Endothelial cell of umbilical vein (primary cell): ENCODE measurements around the gene S100A10. TPM values are rescaled to one million over a fixed set of nuclear protein-coding genes. Genes with fewer than 3 reads are reported as not detected.

Source experiments
- BruUV-seq: library from RNA; stranded (reverse); fragments of 400-500 nt; replicated peaks from 2 replicates; lab custom pipeline; 2021; lab: Mats Ljungman, UMichigan
- CTCF ChIA-PET: fragments of 300-600, 350-600 bp; sonication (Branson Sonifier 250); formaldehyde crosslinking; loops from one replicate; lab custom pipeline; 2021; ENCODE audit warnings: antibody characterized with exemption, inconsistent platforms; lab: Charles Lee
- POLR2A ChIA-PET: fragments of 300-600, 350-600 bp; sonication (Branson Sonifier 250); formaldehyde crosslinking; loops from one replicate; lab custom pipeline; 2021; ENCODE audit warnings: antibody characterized with exemption, inconsistent platforms; lab: Charles Lee
- DNase-seq: peaks from one replicate; pipeline ENCODE4 v3.0.0-alpha.2; 2011; ENCODE audit warnings: low read depth, low spot score
- FAIRE-seq: peaks from 2 replicates; lab custom pipeline; 2011; peaks lifted over from hg19 to GRCh38; lab: Jason Lieb, UNC
- H2AFZ ChIP-seq: 2 replicates; pipeline ENCODE4 v1.6.0; 2012; ENCODE audit warnings: low read depth, low read length, control low read depth, inconsistent platforms
- H3K27ac ChIP-seq: 2 replicates; pipeline ENCODE4 v1.5.1; 2011; ENCODE audit warnings: low read depth, mild to moderate bottlenecking, control low read depth, low read length, moderate library complexity; ENCODE audit not compliant: insufficient read depth
- H3K27me3 ChIP-seq, 2 experiments: 2 replicates each; pipeline versions ENCODE4 v1.6.0 to v1.6.1; 2011; ENCODE audit warnings: low read length in 2 of 2, mixed read lengths in 1 of 2; ENCODE audit not compliant: control insufficient read depth in 2 of 2, insufficient read depth in 2 of 2
- H3K36me3 ChIP-seq, 2 experiments: 2 replicates in 1 of 2; 3 replicates in 1 of 2; pipeline ENCODE4 v1.5.1; 2011; ENCODE audit warnings: low read length in 2 of 2, mild to moderate bottlenecking in 1 of 2, moderate library complexity in 1 of 2; ENCODE audit not compliant: control insufficient read depth in 2 of 2, insufficient read depth in 2 of 2; ENCODE audit errors: extremely low read depth in 1 of 2
- H3K4me1 ChIP-seq: 3 replicates; pipeline ENCODE4 v1.5.1; 2011; ENCODE audit warnings: mild to moderate bottlenecking, low read length; ENCODE audit not compliant: control insufficient read depth, insufficient read depth; ENCODE audit errors: extremely low read depth
- H3K4me2 ChIP-seq: 2 replicates; pipeline ENCODE4 v1.6.1; 2011; ENCODE audit warnings: low read length, control low read depth, mixed read lengths; ENCODE audit not compliant: insufficient read depth
- H3K4me3 ChIP-seq, 3 experiments: fragments of 200-600 bp in 1 of 3; sonication (generic), shearing (Covaris generic) in 1 of 3; replicated peaks in 1 of 3; 2 replicates each; pipeline ENCODE4 v1.5.1; 2011 to 2016; ENCODE audit warnings: control low read depth in 3 of 3, low read length in 3 of 3, mild to moderate bottlenecking in 2 of 3, inconsistent platforms in 1 of 3, low read depth in 1 of 3, moderate library complexity in 1 of 3; ENCODE audit not compliant: insufficient read depth in 1 of 3
- H3K79me2 ChIP-seq: 2 replicates; pipeline ENCODE4 v1.6.0; 2012; ENCODE audit warnings: low read length, inconsistent platforms; ENCODE audit not compliant: control insufficient read depth, insufficient read depth
- H3K9ac ChIP-seq: replicated peaks from 2 replicates; pipeline ENCODE3; 2011; ENCODE audit warnings: low read length, control low read depth; ENCODE audit not compliant: insufficient read depth; ENCODE audit errors: extremely low read depth
- H3K9me1 ChIP-seq: replicated peaks from 3 replicates; pipeline ENCODE4 v1.6.0; 2011; ENCODE audit warnings: mild to moderate bottlenecking, low read length; ENCODE audit not compliant: control insufficient read depth, insufficient read depth; ENCODE audit errors: extremely low read depth
- H3K9me3 ChIP-seq: replicated peaks from 2 replicates; pipeline ENCODE4 v1.5.1; 2012; ENCODE audit warnings: low read length, inconsistent platforms; ENCODE audit not compliant: control insufficient read depth, insufficient read depth
- H4K20me1 ChIP-seq: replicated peaks from 2 replicates; pipeline ENCODE3; 2011; ENCODE audit warnings: mild to moderate bottlenecking, low read length; ENCODE audit not compliant: control insufficient read depth, insufficient read depth; ENCODE audit errors: extremely low read depth
- CTCF ChIP-seq, 2 donors: IDR thresholded peaks; 1 replicate in 1 of 2; 2 replicates in 1 of 2; pipeline ENCODE4 v1.5.1; 2011; ENCODE audit warnings: low read length in 2 of 2, mild to moderate bottlenecking in 2 of 2, moderate library complexity in 2 of 2, control low read depth in 1 of 2, inconsistent platforms in 1 of 2, low read depth in 1 of 2; ENCODE audit not compliant: insufficient read depth in 1 of 2; ENCODE audit errors: extremely low read depth in 1 of 2
- EZH2 ChIP-seq: IDR thresholded peaks from 2 replicates; pipeline ENCODE4 v1.6.1; 2012; ENCODE audit warnings: borderline replicate concordance, low read depth, mild to moderate bottlenecking, moderate library complexity, low read length, inconsistent platforms; ENCODE audit not compliant: severe bottlenecking
- FOS ChIP-seq: IDR thresholded peaks from 2 replicates; pipeline ENCODE4 v1.6.1; 2011; ENCODE audit warnings: mild to moderate bottlenecking, low read length, moderate library complexity, borderline replicate concordance; ENCODE audit not compliant: insufficient read depth
- GATA2 ChIP-seq: IDR thresholded peaks from 2 replicates; pipeline ENCODE4 v1.7.0; 2011; ENCODE audit warnings: low read depth, mild to moderate bottlenecking, moderate library complexity, mixed read lengths, low read length; ENCODE audit not compliant: insufficient read length, insufficient read depth
- JUN ChIP-seq: IDR thresholded peaks from 2 replicates; pipeline ENCODE4 v1.6.1; 2011; ENCODE audit warnings: borderline replicate concordance, low read depth; ENCODE audit not compliant: insufficient read length, insufficient read depth
- MAX ChIP-seq: IDR thresholded peaks from 2 replicates; pipeline ENCODE4 v1.6.1; 2011; ENCODE audit not compliant: insufficient read depth, insufficient read length
- MYC ChIP-seq: IDR thresholded peaks from one replicate; pipeline ENCODE4 v1.6.1; 2011; ENCODE audit warnings: mild to moderate bottlenecking, low read depth, low read length
- POLR2A ChIP-seq: IDR thresholded peaks from 2 replicates; pipeline ENCODE4 v1.6.1; 2012; ENCODE audit warnings: low read depth, mild to moderate bottlenecking, control low read depth, low read length
- POLR2AphosphoS5 ChIP-seq: IDR thresholded peaks from 2 replicates; pipeline ENCODE4 v1.6.1; 2012; ENCODE audit warnings: low read depth, mild to moderate bottlenecking, control low read depth, low read length, moderate library complexity; ENCODE audit not compliant: insufficient read depth
- dilution Hi-C: fragments of 300-500 bp; cut with MboI; formaldehyde crosslinking; loops from one replicate; pipeline ENCODE4 v1.15.0; 2019; ENCODE audit warnings: low sequenced_read_pairs; ENCODE audit not compliant: extremely low pct_ligation_motif_present
- intact Hi-C: fragments of 100-400 bp; cut with micrococcal nuclease; formaldehyde crosslinking; loops from one replicate; pipeline ENCODE4 v1.10.0; 2022
- polyA plus RNA-seq, 4 experiments: library from polyadenylated mRNA; depleted of rRNA in 3 of 4; stranded (reverse) in 3 of 4; unstranded in 1 of 4; fragments of >200 nt; gene quantifications; 2 replicates each; pipeline versions ENCODE4 v1.2.1 to v1.2.3, GENCODE V29; 2011 to 2012; ENCODE audit warnings: missing spikeins in 1 of 4
- total RNA-seq: library from RNA; stranded (reverse); gene quantifications from 2 replicates; pipeline ENCODE4 v1.2.3, GENCODE V29; 2021

S100A10 gene
- total and polyA plus RNA-seq, 2 donors (not counting 3 experiments of a cell fraction or from before 2014, with no cell fraction given), result 76.8 to 779 TPM

GRCh38 chr1:151963288-151963687, 30.4 kb downstream of the S100A10 start:
- no peak overlapping the region for H2AFZ ChIP-seq
- H3K27me3 ChIP-seq, result no peaks in the 10 kb centered on the region
- DNase-seq (peak; percentile 90), FAIRE-seq (peak; percentile 28)
- dilution Hi-C loops (no loop called here), intact Hi-C loops (no loop called here)
- peaks cover 27% of the 10 kb centered on the region for H3K4me1 ChIP-seq
- ChIA-PET CTCF (interaction anchor here (0.9 to 10.9 kb wide), 5 partner anchors 11 to 33 kb away, joined by 3 to 435 read pairs (median 7); partner anchors contain the start of gene S100A10), POLR2A (no interaction called here)
- H3K9me3 ChIP-seq, result no peaks in the 10 kb centered on the region
- no peaks in the 10 kb centered on the region for H3K79me2 ChIP-seq
- H3K4me2 ChIP-seq, result peak overlapping the region; percentile 34
- H3K9me1 ChIP-seq, result no peaks in the 10 kb centered on the region
- TF ChIP-seq MYC (no peak), CTCF (IDR thresholded peaks at IDR 0.05; ENCODE audit: extremely low read depth in 1 of 2, insufficient read depth in 1 of 2, low read depth in 1 of 2, low read length in 2 of 2) (no peak), JUN (no peak), FOS (no peak), MAX (no peak), GATA2 (no peak), POLR2AphosphoS5 (no peak), EZH2 (no peak), POLR2A (no peak)
- no peak overlapping the region for H3K4me3 ChIP-seq
- no peaks in the 10 kb centered on the region for H3K36me3 ChIP-seq
- H3K9ac ChIP-seq, result no peak overlapping the region
- no TSS peak for BruUV-seq
- no peaks in the 10 kb centered on the region for H4K20me1 ChIP-seq
- no peak overlapping the region for H3K27ac ChIP-seq
